ENCODE measurements around the gene GPBAR1. TPM values are rescaled to one million over a fixed set of nuclear protein-coding genes. Genes with fewer than 3 reads are reported as not detected.

GPBAR1 gene
- total RNA-seq, 1 experiment from 2014 or later = 1.1 TPM

GRCh38 chr2:218312267-218312756 is 51.5 kb downstream of the GPBAR1 start:
- TF ChIP-seq, protein P1, sequence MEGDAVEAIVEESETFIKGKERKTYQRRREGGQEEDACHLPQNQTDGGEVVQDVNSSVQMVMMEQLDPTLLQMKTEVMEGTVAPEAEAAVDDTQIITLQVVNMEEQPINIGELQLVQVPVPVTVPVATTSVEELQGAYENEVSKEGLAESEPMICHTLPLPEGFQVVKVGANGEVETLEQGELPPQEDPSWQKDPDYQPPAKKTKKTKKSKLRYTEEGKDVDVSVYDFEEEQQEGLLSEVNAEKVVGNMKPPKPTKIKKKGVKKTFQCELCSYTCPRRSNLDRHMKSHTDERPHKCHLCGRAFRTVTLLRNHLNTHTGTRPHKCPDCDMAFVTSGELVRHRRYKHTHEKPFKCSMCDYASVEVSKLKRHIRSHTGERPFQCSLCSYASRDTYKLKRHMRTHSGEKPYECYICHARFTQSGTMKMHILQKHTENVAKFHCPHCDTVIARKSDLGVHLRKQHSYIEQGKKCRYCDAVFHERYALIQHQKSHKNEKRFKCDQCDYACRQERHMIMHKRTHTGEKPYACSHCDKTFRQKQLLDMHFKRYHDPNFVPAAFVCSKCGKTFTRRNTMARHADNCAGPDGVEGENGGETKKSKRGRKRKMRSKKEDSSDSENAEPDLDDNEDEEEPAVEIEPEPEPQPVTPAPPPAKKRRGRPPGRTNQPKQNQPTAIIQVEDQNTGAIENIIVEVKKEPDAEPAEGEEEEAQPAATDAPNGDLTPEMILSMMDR (IDR thresholded peaks at IDR 0.05; ENCODE audit: unreplicated experiment) = no peak
- intact Hi-C loops (cut with micrococcal nuclease; ENCODE audit: unreplicated experiment) = no loop called here
- Mint-ChIP-seq H3K27ac (ENCODE audit: unreplicated experiment) (peak overlapping the region; percentile 85), H3K27me3 (ENCODE audit: unreplicated experiment) (no peaks in the 10 kb centered on the region), H3K4me3 (ENCODE audit: low read depth, unreplicated experiment) (peak overlapping the region; percentile 18), H3K36me3 (ENCODE audit: insufficient read depth, unreplicated experiment) (peaks cover 9% of the 10 kb centered on the region), H3K4me1 (ENCODE audit: low read depth, unreplicated experiment) (peaks cover 41% of the 10 kb centered on the region), H3K9me3 (ENCODE audit: low read depth, unreplicated experiment) (no peaks in the 10 kb centered on the region)
- no TSS peak for BruUV-seq (replicated peaks)
- peak; percentile 66 for DNase-seq
- CTCF ChIA-PET = interaction anchor here (0.7 to 1.4 kb wide), 7 partner anchors 10 to 302 kb away, joined by 3 to 15 read pairs (median 3); partner anchors contain the start of gene CATIP

DNA sequence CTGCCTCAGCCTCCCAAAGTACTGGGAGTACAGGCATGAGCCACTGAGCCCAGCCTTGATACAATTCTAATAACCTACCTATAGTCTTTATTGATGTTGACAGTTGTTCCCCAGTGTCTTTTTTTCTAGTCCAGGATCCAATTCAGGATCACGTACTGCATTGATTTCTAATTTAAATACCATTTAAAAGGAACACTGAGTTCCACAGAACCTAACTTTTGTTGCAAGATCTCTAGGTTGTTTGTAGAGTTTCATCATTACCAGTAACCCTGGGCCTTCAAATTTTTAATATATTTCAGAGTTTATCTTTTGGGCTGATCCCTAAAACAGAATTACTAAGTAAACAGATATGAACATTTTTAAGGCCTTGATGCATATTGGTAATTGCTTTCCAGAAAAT is 52.5 kb downstream of the GPBAR1 start:
- TF ChIP-seq, protein P1 (IDR thresholded peaks at IDR 0.05; ENCODE audit: unreplicated experiment) = no peak
- H3K4me1 Mint-ChIP-seq (ENCODE audit: low read depth, unreplicated experiment) = peaks cover 47% of the 10 kb centered on the region
- H3K27ac Mint-ChIP-seq (ENCODE audit: unreplicated experiment) = no peak overlapping the region
- H3K27me3 Mint-ChIP-seq (ENCODE audit: unreplicated experiment) = no peaks in the 10 kb centered on the region
- DNase-seq = no peak
- CTCF ChIA-PET = no interaction called here
- H3K36me3 Mint-ChIP-seq (ENCODE audit: insufficient read depth, unreplicated experiment) = peaks cover 9% of the 10 kb centered on the region
- H3K4me3 Mint-ChIP-seq (ENCODE audit: low read depth, unreplicated experiment) = no peak overlapping the region
- BruUV-seq (replicated peaks) = no TSS peak
- no peaks in the 10 kb centered on the region for H3K9me3 Mint-ChIP-seq (ENCODE audit: low read depth, unreplicated experiment)
- intact Hi-C loops (cut with micrococcal nuclease; ENCODE audit: unreplicated experiment) = no loop called here

Small RNA genes lying within 50 kb of the gene (microRNA-seq; reads per million reads assigned to microRNA genes)
- gene MIR6513 = 4.9 reads per million, percentile 14 among the genes with 10 or more reads in this experiment

Other genes with a start within 250 kb of the GPBAR1 start
- gene RUFY4, start 191.8 kb upstream of the GPBAR1 start, total RNA-seq (2022) = 0.21 and 2.6 TPM in 2 replicates
- gene CXCR2, start 135.0 kb upstream of the GPBAR1 start, total RNA-seq (2022) = not detected in 2 replicates
- gene CXCR1, start 94.1 kb upstream of the GPBAR1 start, total RNA-seq (2022) = not detected in 2 replicates
- 368 and 374 TPM in 2 replicates for gene ARPC2, start 43.8 kb upstream of the GPBAR1 start, total RNA-seq (2022)
- gene AAMP, start 9.1 kb downstream of the GPBAR1 start, total RNA-seq (2022) = 102 and 117 TPM in 2 replicates
- 46.8 and 54.0 TPM in 2 replicates for gene PNKD, start 9.5 kb downstream of the GPBAR1 start, total RNA-seq (2022)
- gene TMBIM1, start 31.5 kb downstream of the GPBAR1 start, total RNA-seq (2022) = 229 and 289 TPM in 2 replicates
- 0.71 TPM in 1 of 2 replicates, not detected in the other for gene CATIP, start 95.8 kb downstream of the GPBAR1 start, total RNA-seq (2022)
- 0.12 TPM in 1 of 2 replicates, not detected in the other for gene SLC11A1, start 121.3 kb downstream of the GPBAR1 start, total RNA-seq (2022)
- 58.0 and 59.3 TPM in 2 replicates for gene CTDSP1, start 138.9 kb downstream of the GPBAR1 start, total RNA-seq (2022)
- gene VIL1, start 158.1 kb downstream of the GPBAR1 start, total RNA-seq (2022) = 9.0 and 16.4 TPM in 2 replicates